GM19468 (cell line): ENCODE measurements around the gene CBX7.

Source experiments
- ATAC-seq: cut with Tn5 transposase; IDR thresholded peaks from one replicate; pipeline ENCODE4 v1.9.1; 2021; ENCODE audit warnings: mild to moderate bottlenecking, moderate library complexity, moderate number of reproducible peaks; ENCODE audit not compliant: unreplicated experiment; ENCODE audit errors: extremely low read depth

The CBX7 gene

DNA sequence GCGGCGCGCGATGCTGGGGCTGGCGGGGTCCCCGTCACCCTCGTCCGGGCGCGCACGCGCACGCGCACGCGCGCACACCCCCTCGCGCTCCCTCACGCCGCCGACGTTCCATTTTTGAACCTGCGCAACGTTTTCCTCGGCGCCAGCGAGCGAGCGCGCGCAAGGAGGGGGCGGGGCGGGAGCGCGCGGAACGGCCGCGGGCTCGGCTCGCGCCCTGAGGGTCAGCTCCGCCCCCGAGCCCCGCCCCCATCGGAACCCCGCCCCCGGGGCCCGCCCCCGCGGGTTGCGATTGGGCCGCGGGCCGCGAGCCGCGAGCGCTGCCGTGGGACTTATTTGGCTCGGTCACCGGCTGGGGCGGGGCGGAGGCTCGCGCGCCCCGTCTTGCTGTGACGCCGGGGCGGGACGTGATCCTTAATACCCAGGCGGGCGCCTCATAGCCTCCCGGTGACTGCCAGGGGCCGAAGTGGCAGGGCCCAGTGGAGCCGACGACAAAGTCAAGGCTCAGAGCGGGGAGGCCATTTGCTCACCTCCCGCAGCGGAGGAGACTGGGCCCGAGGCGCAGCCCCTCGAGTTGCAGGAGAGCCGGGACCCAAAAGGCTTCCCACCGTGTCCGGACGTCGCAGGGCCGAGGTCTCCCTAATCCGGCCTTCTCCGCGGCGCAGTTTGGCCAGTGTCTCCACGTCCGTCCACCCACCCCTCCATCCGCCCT lies at the start of gene CBX7:
TSS of gene CBX7 (minus strand) at position 170 of the 709 bp plus-strand sequence. CDS start 236 bp downstream, outside the sequence.
- peak; percentile 38 for ATAC-seq

DNA sequence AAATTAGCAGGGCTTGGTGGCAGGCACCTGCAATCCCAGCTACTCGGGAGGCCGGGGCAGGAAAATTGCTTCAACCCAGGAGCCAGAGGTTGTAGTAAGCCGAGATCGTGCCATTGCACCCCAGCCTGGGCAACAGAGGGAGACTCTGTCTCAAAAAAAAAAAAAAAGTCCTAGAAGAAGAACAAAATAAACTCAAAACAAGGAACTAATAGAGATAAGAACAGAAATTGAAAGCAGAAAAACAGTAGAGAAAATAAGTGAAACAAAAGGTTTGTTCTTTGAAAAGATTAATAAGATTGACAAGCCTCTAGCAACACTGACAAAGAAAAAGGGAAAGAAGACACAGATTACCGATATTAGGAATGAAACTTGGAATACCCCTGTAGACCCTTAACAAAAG lies 45.1 kb upstream of the CBX7 start:
- no peak for ATAC-seq

DNA sequence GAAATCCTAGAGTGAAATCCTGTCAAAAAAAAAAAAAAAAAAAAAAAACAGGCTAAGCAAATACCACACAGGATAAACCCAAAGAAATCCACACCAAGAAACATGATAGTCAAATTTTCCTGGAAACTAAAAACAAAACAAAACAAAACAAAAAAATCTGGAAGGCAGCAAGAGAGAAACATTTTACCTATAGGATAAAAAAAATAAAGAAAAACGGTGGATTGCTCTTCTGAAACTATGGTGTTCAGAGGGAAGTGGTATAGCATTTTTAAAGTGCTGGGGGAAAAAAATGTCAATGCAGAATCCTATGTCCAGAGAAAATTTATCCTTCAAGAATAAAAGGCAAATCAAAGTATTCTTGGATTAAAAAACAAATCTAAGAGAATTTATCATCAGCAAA lies 41.6 kb upstream of the CBX7 start:
- ATAC-seq: no peak

DNA sequence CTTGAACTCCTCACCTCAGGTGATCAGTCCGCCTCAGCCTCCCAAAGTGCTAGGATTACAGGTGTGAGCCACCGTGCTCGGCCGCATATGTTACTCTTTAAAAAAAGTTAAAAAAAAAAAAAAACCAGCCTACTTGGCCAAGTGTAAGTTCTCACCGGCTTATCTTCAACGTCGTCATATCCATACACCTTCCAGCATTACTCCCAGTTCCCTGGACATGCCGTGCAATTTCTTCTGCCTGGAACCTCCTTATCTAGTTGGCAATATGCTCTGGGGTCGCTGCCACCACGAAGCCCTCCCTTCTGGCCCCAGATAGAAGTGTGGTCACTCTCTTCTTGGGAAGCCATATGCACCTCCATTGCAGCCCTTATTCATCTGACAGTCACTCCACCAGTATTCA lies 36.3 kb upstream of the CBX7 start:
- no peak for ATAC-seq

DNA sequence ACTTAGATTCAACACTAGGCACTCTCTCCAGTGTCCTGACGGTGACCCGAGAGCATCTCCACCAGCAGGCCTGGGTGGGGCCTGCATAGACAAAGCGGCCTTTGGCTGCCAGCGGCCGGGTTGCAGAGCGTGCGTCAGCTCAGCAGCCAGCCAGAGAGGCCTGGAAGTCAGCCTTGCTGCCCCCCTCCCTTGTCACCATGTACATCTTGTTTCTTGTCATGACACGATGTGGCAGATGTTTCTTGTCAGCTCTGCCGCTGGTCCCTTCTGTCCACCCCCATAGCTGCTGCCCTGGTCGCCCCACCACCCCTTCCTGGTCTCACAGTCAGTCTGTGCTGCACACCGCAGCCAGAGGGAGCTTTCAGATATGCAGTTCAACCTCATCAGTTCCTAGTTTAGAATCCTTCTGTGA lies 33.1 kb upstream of the CBX7 start:
- ATAC-seq: no peak

DNA sequence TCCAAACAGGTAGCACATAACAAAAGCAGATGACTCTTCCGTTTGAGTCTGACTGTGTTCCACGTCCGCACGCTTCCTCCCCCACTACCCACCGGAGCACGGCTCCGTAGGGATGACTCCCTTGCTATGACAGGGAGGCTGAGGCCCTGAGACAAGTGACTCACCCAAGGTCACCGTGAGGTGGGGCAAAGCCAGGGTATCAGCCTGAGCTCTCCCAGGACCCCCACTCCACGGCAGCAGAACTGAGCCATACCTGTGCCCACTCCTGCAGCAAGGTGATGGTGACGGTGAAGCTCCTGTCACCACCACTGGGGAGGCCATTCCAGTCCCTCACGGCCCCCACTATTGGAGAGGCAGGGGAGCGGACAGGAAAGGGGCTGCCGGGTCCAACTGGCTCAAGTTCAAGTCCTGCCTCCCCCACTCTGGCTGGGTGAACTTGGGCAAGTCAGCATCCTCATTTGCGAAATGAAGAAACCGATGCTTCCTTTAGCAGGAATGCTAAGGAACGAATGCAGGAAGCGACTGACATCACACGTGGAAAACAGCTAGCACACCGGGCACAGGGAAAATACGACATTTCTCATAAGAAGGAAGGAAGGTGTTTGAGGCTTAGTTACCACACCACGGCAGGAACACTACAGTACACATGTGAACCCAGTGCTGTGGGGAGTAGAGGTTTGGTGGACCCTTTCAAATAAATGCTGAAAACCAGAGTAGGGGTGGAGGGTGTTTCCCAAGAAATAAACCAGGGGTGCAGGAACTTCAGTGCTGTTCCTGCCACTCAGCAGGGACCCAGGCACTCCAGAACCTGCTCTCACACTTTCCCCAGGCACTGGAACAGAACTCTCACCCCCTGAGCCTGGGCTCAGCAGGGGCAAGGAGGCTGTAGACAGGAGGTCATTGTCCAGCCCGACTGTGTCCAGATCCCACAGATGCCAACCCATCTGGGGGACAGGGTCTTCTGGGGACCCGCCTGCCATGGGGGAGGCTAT lies 32.4 kb upstream of the CBX7 start:
- no peak for ATAC-seq

DNA sequence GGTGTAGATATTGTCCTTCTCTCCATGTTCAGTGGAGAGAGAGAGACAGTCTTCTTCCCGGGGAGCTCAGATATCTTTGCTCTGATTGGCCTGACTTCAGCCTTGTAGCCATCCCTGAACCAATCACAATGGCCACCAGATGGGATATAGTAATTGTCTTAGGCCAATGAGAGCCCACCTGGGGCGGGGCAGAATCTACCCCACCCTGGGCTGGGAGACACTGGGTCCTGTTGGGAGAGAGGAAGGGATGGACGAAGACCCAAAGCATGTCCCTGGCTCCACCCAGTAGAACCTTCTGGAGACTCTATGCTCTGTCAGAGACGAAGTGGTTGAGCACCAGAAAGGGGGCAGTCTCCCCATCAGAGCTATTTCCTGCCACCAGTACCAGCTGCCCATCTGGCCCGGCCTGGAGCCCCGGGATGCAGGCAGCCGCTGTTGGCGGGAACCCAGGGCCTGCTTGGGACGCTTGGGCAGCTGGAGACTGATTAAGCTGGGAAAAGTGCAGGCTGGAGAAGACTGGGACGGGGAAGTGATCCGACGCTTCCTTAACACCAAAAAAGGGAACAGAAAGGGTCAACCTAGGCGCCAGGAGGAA lies 31.6 kb upstream of the CBX7 start:
- ATAC-seq: no peak

DNA sequence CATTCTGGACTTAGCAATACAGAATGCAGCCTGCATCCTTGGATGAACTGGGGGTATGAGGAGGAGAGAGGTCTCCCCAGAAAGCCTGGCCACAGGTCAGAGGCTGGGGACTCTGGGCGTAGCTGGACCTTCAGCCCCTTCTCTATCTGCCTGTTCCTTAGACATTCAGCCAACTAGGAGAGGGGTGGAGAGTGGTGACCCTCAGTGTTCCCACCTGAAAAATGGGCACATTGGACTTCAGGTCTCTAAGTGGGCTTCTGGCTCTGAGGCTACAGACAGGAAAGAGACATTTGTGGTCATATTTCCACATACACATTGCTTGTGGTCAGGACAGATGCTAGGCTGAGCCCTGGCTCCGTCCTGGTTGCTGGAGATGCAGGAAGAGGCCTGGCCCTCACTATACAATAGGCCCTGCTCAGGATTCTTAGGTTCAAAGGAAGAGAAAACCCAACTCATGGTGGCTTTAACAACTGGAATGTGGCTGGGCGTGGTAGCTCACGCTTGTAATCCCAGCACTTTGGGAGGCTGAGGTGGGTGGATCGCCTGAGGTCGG lies 30.1 kb upstream of the CBX7 start:
- no peak for ATAC-seq

DNA sequence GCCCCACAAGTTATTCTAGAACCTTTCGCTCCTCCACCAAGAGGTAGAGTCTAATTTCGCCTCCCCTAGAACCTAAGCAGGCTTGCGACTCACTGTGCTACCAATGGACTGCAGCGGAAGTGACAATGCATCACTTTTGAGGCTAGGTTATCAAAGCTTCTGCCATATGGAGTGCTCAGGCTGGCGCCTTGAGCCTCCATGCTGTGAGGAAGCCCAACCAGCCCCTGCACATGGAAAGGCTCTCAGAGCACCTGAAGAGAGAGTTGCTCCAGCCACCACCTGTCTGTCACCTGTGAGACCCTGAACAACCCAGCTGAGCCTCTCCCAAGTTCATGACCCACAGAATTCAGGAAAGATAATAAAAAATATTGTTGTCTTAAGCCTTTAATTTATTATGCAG lies 29.3 kb upstream of the CBX7 start:
- ATAC-seq: no peak

DNA sequence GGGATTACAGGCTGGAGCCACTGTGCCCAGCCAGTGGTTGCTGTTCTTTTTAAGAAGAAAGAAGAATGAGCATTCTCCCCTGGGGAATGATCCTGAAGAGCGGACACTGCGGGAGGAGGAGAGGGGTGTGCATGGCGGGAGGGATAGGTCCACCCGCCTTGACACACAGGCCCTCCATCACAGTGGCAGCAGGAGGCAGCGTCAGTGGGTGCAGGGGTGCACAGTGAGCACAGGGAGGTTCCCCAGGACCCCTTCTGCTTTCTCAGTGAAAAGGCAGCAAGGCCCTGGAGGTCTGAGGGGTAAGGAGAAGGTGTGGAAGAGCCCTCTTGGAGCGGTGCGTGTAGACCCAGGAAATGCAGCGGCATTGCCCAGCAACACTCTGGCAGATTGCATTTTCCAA lies 28.9 kb upstream of the CBX7 start:
- no peak for ATAC-seq

DNA sequence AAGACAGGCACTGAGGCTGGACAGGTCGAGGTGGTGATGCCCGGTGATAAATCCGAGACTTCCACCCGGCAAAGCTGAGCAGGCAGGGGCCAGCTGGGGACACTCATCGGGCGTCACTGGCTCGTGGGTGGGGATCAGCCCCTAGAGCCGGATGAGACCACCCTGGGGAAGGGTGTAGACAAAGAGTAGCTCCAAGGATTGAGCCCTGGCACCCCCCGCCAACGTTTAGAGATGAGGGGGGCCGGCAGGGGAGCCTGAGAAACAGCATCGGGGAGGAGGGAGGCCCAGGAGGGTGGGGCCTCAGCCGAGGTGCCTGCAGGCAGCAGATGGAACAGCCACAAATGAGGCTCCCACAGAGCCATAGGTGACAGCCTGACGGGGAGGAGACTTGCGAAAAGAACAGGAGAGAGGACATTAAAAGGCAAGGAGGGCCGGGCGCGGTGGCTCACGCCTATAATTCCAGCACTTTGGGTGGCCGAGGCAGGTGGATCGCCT lies 27.4 kb upstream of the CBX7 start:
- no peak for ATAC-seq

DNA sequence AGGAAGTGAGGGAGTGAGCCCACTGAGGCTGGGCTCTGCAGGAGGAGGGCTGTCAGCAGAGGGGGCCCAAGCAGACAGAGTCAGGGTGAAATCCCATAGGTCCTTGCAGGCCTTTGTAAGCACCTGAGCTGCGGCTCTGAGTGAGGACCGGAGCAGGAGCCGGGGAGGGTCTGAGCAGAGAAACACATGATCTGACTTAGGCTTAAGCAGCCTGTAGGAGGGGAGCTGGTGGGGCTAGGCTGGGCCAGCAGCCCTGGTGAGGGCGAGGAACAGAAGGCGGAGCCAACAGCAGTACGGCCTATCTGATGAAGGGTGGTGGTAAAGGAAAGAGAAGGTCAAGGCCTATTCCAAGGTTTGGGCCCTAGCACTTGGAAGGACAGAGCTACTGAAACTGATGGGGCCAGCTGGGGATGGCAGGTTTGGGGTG lies 26.9 kb upstream of the CBX7 start:
- no peak for ATAC-seq

DNA sequence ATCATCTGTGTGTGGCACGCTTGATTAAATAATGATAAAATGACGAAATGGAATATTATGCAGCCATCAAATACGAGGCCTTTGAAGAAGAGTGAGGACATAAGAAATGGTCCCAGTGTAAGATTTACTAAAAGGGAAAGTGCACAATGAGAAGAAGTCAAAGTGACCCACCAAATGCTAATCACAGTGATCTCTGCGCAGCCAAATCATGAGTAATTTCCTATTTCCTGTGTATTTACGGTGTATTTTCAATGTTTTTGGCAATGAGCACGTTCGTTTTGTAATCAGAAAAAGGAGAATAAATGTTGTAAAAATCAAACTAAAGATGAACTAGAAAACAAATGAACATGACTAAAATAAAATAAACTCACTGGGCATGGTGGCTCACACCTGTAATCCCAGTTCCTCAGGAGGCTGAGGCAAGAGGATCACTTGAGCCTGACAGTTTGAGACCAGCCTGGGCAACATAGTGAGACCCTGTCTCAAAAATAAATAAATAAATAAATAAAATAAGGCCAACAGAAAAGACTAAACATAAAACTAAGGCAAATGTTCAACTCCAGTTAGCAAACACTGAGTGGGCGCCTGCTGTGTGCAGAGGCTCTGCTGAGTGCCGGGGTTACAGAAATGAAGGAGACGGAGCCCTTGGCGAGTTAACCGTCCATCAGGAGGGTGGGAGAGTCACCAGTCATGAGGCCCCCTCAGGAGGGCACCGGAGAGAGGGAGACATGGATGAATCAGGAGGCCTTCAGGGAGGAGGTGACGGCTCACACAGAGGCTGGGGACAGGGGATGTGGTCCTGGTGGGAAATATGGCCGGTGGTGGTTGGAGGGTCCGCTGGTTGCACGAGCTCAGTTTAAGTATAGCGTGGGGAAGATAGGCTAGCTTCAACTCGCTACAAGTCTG lies 26.0 kb upstream of the CBX7 start:
- no peak for ATAC-seq

DNA sequence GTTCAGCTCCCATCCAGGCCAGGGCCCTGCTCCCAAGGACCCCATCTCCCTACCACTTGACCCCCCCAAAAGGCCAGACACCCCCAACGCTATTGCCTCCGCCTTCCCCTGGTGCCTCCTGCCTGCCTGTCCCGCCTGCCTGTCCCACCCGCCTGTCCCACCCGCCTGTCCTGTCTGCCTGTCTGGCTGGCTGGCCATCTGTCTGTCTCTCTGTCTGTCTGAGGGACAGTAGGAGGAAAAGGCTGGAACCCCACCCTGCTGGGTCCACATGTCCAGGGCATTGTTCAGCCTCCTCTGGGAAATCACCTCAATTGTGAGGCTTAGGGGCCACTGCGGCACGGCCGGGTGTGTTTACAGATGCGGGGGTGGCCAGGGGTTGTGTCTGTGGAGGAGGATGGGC lies 25.3 kb upstream of the CBX7 start:
- ATAC-seq: no peak

DNA sequence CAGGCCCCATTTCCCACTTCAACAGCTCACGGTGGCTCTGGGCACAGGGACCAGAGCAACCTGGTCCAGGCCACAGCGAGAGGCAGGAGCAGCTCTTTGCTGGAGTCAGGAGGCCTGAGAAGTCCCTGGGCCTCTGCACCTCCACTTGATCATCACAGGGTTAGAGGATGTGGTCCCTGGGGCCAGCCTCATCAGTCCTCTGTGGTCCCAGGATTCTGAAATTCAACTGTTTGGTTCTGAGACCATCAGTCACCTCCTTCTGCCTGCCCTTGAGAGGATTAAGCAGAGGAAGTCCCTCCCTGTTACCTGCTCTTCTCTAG lies 24.9 kb upstream of the CBX7 start:
- ATAC-seq: no peak

DNA sequence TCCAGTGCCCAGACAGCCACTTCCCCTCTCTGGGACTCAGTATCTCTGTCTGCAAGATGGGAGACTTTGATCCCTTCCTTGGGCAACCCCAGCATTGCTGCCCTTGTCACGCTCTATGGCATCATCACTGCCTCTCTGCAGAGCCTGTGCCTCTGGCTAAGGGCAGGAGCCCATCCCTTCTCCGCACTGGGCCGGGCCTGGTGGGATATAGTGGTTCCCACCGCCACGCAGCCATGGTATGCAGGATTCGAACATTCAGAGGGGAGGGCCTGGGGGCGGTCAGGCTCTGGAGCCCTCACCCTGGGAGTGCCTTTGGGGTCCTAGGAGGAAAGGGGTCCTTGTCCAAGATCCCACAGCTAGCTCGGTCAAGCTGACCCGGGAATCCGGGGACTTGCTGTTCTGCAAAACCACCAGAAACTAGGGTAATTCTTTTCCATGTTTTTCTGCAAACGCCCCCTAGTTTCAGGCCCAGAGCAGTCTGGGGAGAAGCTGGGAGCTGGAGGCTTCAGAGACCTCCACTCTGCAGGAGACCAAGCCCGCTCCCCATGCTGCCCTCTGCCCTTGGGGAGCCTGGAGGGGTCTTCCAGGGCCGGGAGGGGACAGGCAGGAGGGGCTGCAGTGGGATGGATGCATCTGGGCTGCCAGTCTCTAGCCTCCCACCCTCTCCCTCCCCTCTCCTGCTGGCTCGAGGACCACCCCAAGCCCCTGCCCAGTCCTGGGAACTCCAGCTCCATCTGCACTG lies 24.4 kb upstream of the CBX7 start:
- ATAC-seq: no peak

DNA sequence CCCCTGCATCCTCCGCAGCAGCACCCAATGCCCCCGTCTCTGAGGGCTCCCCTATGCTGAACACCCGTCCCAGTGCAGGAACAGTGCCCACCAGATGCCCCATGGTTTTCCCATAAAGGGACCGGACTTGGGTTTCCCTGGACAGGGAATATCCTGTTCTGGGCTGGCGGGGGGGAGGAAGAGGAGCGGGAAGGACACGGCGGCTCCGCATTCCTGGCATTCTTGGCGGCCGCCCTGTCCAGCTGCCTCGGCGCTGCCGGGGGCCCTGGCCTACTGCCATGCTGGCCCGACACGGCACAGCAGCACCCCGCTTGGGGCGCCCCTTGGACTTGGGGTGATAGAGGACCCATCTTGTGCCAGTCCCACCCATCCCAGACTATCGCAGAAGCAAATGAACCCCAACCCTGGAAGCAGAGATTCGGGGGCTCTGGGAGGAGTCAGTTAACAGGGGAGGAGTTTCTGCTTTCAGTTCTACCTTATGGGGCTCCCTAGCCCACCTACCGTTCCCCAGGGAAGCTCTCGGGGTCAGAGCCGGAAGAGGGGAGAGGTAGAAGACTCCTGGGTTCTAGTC lies 23.7 kb upstream of the CBX7 start:
- ATAC-seq: no peak

DNA sequence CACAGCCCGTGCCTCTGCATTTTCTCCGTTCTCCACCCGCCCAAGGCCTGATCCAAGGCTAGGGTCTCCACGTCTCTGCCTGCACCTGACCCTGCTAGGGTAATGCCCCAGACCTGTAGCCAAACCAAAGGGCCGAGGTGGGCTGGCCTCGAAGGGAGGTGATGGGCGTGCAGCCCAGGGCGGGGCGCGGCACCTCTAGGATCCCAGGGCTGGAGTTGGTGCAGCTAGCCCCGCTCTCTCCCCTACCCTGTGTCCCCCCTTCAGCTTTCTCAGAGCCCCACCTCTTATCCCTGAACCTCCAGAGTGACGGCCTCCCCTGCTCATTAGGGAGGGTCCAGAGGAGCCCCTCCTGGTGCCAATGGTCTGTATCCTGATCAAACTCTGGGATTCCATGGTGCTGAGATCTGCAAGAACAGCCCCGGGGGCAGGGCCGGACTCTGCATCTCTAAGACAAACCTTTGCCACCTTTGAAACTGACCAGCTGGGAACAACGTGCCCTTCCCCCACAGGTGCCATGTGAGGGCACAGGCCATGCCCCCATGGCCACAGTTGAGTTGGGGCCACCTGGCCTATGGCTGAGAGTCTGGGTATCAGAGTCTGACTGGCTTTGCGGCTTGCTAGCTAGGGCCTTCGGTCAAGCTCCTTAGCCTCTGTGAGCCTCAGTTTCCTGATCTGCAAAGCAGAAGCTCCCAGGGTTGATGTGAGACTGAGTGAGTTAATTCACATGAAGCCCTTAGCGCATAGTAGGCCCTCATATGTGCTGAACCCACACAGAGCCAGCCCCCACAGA lies 23.1 kb upstream of the CBX7 start:
- no peak for ATAC-seq
